Testis (tissue), 2 donors: ENCODE results near the gene PTPRT.

Experiments
- POLR2A ChIP-seq: fragments of 450-650 bp; IDR thresholded peaks from one replicate; pipeline ENCODE4 v1.6.1; 2017; ENCODE audit warnings: antibody characterized with exemption, mild to moderate bottlenecking, moderate library complexity
- TF ChIP-seq, protein P1 (sequence below), 3 experiments: fragments of 450-650 bp in 2 of 3; fragments of 200-600 bp in 1 of 3; sonication (generic) in 1 of 3; IDR thresholded peaks; one replicate each; pipeline ENCODE4 v1.5.1; 2016 to 2019; ENCODE audit warnings: antibody characterized with exemption in 3 of 3, mild to moderate bottlenecking in 2 of 3, moderate library complexity in 1 of 3

GRCh38 chr20:43171930-43172329, 17.8 kb downstream of the PTPRT start:
- TF ChIP-seq, protein P1, sequence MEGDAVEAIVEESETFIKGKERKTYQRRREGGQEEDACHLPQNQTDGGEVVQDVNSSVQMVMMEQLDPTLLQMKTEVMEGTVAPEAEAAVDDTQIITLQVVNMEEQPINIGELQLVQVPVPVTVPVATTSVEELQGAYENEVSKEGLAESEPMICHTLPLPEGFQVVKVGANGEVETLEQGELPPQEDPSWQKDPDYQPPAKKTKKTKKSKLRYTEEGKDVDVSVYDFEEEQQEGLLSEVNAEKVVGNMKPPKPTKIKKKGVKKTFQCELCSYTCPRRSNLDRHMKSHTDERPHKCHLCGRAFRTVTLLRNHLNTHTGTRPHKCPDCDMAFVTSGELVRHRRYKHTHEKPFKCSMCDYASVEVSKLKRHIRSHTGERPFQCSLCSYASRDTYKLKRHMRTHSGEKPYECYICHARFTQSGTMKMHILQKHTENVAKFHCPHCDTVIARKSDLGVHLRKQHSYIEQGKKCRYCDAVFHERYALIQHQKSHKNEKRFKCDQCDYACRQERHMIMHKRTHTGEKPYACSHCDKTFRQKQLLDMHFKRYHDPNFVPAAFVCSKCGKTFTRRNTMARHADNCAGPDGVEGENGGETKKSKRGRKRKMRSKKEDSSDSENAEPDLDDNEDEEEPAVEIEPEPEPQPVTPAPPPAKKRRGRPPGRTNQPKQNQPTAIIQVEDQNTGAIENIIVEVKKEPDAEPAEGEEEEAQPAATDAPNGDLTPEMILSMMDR (IDR thresholded peaks at IDR 0.05): no peak
- TF ChIP-seq POLR2A: no peak
